EL (cell line): Measurements from ENCODE around the gene RAB43.
"Not testable (repeated sequence)": the region's sequence is repeated elsewhere in the genome, so short reads cannot be mapped to it uniquely, and the experiment has no call there.

Experiments used
- DNase-seq: peaks from one replicate; pipeline ENCODE4 v3.0.0-alpha.2; 2016

RAB43 gene

DNA sequence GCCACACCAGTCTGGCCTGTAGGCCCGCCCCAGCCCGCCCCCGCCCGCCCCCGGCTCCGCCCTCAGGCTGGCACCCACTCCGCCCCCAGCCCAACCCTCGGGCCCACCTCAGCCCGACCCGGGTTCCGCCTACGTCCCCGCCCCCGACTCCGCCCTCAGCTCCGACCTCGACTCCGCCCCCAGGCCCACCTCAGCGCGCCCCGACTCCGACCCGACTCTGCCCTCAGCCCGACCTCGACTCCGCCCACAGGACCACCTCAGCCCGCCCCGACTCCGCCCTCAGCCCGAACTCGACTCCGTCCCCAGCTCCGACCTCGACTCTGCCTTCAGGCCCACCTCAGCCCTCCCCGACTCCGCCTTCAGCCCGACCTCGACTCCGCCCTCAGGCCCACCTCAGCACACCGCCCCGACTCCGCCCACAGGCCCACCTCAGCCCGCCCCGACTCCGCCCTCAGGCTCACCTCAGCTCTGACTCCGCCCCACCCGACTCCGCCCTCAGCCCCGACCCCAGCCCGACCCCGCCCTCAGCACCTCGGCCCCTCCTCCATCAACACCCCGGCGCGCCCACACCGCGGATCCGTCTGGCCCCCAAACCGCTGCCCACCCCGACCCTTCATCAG lies at the start of gene RAB43:
RAB43 (minus strand) TSS at position 13 of the 620 bp plus-strand sequence. CDS start 315 bp downstream, outside the sequence.
- DNase-seq = peak; percentile 82

DNA sequence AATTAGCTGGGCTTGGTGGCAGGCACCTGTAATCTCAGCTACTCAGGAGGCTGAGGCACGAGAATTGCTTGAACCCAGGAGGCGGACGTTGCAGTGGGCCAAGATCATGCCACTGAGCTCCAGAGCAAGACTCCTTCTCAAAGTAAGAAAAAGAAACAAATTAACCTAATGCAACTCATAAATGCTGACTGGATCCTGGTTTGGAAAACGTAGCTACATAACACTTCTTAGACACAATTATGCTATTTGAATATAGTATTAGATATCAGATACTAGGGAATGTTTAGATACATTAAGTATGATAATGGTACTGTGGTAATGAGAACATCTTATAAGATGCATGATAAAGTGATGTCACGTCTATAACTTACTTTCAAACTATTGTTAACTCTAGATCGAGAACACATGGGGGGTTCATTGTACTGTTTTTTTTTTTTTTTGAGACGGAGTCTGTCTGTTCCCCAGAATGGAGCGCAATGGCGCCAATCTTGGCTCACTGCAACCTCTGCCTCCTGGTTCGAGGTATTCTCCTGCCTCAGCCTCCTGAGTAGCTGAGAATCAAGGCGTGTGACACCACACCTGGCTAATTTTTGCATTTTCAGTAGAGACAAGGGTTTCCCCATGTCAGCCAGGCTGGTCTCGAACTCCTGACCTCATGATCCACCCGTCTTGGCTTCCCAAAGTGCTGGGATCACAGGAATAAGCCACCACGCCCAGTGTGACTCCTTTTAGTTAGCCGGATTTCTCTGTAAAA lies 45.2 kb upstream of the RAB43 start:
- DNase-seq = no peak

DNA sequence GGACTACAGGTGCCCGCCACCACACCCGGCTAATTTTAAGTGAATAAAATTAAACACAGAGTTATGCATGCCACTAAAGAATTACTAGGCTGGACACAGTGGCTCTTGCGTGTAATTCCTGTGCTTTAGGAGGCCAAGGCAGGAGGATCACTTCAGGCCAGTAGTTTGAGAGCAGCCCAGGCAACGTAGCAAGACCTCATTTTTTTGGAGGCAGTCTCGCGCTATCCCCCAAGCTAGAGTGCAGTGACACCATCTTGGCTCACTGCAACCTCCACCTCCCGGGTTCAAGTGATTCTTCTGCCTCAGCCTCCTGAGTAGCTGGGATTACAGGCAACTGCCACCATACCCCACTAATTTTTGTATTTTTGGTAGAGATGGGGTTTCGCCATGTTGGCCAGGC lies 44.0 kb upstream of the RAB43 start:
- DNase-seq = not testable (repeated sequence)

DNA sequence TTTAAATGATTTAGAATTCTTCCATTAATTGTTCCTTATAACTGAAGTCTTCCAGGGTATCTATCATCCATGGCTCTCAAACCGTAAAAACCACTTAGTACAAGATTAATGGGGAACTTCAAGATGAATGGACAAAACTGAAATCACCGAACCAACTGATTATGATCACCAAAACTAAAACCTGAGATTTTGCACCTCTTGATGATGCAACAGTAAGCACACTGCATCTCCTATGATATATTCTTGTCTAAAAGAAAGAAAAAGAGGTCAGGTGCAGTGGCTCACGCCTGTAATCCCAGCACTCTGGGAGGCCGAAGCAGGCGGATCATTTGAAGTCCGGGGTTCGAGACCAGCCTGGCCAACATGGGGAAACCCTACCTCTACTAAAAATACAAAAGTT lies 42.9 kb upstream of the RAB43 start:
- no peak for DNase-seq

DNA sequence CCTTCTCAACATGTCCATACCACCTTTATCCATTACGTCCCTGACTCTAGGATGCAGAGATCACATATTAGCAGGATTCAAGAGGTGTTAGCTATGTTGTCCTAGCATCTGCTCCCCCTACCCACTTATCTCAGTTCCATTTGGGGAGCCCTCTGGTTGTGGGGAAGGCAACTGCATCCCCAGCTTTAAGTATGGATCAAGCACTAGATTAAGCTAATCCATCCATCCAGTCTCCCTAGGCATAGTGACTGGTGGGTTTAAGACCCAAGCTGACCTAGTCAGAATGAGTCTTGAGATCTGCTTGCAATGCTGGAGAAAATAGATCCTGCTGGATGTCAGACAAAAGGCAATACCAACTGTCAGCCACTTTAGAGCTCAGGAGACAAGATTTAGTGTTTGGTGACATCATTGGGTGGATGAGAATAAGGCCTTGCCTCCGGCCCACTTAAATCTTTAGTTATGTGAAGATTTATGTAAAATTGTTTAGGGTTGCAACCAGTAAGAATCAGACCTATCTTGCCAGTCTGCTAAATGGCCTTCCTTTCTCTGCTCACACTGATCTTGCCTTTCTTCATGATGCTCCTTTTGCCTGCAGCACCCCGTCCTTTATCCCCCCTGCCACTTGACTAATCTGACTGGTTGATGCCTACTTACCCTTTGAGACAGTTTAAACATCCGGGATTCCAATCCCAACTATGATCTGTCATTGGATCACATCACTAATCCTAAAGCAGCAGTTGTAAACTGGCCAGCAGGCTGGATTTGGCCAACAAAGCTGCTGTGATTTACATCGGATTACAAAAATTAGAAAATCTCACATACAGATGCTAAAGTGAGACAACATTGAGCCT lies 41.4 kb upstream of the RAB43 start:
- DNase-seq = peak; percentile 23

DNA sequence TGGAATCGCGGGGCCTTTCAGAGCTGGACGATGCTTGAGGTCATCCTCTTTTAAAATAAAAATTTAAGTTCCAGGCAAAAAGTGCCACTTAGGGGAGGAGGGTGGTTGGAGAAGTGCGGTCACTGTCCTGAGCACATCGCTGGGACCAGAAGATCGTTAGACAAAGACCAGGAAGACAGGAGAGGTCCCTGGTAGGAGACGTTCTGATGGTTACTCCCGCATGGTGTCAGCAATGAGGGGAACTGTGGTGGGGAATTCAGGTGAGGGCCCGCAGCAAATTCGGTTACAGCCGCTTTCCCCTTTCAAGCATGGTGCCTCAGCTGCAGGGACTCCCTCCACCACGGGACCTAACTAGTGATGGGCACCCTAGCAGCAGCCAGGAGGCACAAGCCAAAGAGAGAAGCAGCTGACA lies 40.3 kb upstream of the RAB43 start:
- peak; percentile 35 for DNase-seq

DNA sequence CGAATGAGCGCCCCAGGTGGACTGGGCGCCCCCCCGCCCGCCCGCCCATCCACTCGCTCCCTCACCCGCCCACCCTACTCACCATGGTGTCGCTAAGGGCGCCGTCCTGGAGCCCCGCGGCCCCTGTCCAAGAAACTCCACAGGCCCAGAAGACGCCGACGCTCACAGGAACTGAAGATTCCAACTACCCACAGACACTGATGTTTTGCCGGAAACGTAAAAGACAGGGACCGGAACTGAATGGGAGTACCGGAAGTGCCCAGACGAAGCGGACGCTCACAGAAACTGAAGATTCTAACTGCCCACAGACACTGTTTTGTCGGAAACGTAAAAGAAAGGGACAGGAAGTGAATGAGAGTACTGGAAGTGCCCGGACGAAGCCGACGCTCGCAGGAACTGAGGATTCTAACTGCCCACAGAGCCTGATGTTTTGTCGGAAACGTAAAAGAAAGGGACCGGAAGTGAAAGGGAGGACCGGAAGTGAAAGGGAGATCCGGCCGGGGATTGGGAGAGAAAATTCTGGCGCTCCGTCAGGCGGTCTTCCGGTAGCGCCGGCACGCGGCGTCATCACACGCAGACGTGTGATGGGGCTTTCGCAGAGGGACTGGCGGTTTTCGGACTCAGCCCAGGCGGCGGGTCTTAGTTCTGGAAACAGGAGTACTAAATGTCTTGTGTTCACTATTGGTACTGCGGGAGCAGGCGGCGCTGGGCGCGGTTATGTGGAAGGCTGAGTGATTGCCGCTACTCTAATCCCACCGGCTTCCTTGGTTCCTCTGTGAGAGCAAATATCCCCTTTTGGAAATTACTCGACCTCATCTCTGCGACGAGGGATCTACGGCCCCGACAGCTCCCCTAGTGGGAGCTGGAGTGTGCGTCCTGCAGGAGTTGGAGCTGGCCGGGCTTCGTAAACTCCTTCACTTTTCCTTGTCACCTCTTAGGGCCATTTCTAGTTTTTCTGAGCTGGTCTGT lies 39.6 kb upstream of the RAB43 start, which contains the start of gene ISY1:
ISY1 (minus strand) TSS at position 173 of the 969 bp plus-strand sequence; CDS start at position 85, 88 bp downstream.
- peak; percentile 97 for DNase-seq

DNA sequence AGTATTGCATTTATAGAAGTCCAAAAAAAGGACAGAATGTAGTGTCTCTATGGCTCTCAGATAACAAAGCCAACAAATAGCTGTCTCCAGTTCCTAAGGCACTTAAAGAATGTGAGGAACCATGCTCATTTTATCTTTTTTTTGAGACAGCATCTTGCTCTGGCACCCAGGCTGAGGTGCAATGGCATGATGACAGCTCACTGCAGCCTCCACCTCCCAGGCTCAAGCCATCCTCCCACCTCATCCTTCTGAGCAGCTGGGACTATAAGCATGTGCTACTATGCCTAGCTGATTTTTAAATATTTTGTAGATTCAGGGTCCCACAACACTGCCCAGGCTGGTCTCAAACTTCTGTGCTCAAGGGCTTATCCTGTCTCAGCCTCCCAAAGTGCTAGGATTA lies 23.2 kb upstream of the RAB43 start:
- DNase-seq = no peak

DNA sequence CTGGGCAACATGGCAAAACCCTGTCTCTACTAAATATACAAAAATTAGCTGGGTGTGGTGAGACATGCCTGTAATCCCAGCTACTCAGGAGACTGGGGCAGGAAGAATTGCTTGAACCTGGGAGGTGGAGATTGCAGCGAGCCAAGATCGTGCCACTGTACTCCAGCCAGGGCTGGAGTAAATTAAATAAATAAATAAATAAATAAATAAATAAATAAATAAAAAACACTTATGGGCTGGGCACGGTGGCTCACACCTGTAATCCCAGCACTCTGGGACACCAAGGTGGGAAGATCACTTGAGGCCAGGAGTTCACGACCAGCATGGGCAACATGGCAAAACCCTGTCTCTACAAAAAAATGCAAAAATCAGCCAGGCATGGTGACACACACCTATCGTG lies 19.4 kb upstream of the RAB43 start:
- not testable (repeated sequence) for DNase-seq

DNA sequence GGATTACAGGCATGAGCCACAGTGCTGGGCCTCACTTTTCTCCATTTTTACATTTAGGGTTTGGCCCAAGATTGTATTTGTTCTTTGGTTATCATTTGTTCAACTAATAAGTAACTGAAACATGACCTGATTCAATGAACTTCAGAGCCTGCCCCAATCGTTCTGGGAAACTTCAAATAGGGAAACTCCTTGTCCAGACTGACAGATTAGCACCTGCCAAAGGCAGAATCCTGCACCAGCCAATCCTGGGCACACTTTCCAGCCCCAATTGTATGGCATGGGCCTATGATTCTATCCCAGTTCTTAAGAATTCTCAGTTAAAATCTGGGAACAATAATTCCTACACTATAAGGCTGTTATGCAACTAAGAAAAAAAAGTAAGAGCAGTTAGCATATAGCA lies 18.3 kb upstream of the RAB43 start:
- DNase-seq = no peak

DNA sequence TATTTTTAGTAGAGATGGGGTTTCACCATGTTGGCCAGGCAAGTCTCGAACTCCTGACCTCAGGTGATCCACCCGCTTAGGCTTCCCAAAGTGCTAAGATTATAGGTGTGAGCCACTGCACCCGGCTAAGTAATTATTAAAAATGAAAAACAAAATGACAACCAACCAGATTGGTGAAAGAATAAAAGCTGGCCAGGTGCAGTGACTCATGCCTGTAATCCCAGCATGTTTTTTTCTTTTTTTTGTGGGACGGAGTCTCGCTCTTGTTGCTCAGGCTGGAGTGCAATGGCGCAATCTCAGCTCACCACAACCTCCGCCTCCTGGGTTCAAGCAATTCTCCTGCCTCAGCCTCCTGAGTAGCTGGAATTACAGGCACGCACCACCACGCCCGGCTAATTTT lies 14.7 kb upstream of the RAB43 start:
- DNase-seq = not testable (repeated sequence)

DNA sequence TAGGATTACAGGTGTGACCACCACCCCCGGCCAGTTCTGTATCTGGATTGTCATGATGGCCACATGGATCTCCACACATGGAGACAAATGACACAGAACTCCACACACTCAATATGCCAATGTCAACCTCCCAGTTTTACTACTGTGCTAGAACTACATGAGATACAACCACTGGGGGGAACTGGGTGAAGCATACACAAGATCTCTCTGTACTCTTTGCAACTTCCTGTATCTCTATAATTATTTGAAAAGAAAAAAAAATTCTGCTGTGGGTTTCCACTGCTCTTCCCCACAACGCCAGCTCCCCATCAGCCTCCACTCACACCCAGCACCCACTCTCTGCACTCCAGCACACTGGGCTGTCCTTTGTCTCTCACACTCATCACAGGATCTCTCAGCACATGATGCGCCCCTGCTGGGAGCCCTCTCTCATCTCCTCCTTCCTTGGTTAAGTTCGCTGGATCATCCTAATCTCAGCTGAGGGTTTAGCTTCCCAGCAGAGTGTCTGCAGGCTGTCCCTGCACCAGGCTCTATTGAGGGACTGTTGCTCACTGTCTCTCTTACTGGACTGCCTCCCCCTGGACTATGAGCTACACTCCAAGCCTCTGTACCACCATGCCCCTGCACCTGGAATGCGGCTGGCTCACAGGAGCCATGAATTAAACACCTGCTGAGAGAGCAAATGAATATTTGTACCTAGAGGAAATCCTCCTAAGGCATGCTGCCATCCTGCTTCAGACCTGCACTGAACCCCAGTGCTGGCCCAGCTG lies 10.7 kb upstream of the RAB43 start:
- no peak for DNase-seq

DNA sequence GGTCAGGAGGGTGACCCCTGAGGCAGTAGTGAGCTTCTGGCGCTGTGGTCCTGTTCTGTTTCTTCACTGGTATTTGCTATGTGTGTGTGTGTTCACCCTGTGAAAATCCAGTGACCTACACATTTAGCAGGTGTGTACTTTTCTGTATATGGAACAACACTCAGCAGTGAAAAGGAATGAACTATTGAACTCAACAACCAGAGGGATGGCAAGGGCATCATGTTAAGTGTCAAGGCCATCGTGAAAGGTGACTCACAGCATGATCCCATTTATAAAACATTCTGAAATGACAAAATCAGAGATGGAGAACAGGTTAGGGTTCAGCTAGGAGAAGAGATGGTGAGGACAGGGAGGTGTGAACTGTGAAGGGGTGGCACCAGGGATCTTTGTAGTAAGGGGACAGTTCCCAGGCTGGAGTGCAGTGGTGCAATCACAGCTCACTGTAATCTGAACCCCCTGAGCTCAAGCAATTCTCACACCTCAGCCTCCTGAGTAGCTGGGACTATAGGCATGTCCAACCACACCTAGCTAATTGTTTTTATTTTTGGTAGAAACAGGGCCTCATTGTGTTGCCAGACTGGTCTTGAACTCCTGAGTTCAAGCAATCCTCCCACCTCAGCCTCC lies 10.0 kb upstream of the RAB43 start:
- no peak for DNase-seq

DNA sequence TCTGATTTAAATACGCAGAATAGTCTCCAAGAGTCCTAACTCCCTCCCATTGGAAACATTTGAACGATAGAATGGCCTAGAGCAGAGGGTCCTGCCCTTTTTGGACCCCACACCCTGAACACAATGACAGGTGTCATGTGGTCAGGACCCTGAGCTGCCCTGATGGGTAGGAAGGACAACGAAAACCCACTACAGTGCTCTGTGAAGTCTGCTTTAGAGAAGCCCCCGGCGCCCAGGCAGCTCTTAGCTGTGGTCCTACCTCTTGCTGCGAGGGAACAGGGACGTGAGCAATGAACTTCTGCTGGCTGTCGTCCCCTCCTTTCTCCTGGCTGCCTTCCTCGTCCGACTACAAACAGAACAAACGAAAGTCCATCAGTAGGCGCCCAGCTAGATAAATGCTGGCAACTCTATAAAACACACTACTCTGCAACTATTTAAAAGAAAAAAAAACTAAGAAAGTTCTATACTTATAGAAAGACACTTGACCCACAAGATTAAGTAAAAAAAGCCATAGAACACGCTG lies 8.7 kb upstream of the RAB43 start:
- no peak for DNase-seq

DNA sequence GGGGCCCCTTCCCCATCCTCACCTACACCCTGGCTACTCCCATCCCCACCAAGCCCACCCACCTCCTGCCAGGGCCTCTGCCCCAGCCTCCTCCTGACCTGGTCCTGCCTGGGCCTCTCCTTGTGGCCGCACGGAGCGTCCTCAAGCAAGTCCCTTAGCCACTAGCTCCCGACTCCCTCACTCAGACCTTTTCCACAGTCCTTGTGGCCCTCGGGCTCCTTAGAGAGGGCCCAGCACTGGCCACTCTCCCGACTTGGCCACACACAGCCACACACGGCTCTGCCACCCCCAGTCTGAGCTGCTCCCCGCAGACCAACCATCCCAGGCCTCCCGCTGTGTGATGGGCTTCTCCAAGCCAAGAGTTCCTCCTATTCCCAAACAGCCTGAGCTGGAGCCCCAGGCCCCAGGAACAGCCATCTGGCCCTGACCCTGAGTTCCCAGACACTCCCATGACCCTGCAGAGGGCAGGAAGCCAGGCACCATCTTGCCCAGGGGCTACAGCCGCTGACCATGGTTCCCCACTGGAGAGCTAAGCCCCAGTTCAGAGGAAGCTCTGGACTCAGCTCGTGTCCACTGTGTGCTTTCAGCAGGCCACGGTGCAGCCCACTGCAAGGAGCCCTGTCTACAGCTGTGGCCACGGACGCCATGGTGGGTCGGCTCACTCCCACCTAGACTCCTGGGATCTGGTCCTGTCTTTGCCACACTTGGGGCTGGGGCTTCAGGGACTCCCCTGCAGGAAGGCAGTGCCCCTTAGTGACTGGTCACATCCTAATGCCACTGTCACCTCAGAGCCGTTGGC lies 7.0 kb upstream of the RAB43 start:
- DNase-seq = no peak

DNA sequence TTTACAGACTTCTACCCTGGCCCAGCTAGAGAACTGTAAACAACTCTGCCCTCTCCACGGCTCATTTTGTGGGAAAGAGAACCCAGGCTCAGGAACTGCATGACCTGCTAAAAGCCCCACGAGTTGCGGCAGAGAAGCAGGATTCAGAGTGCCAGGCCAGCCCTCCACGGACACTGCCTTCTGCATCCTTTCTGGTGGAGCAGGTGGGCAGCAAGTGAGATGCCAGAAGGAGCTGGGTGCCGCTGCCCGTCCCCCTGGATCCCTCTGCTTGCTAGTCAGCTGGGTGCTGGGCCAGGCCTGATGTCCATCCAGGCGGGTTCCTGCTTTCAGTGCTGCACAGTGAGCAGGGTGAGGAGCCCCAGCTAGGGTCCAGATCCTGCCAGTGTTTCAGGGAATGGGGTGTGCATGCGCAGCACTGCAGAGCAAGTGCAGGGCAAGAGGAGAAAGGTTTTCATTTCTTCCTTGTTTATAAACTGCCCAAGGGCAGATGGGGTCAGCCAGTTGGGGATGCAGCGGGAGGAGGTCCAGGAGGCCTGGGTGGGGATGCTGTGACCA lies 5.2 kb upstream of the RAB43 start:
- DNase-seq = no peak

DNA sequence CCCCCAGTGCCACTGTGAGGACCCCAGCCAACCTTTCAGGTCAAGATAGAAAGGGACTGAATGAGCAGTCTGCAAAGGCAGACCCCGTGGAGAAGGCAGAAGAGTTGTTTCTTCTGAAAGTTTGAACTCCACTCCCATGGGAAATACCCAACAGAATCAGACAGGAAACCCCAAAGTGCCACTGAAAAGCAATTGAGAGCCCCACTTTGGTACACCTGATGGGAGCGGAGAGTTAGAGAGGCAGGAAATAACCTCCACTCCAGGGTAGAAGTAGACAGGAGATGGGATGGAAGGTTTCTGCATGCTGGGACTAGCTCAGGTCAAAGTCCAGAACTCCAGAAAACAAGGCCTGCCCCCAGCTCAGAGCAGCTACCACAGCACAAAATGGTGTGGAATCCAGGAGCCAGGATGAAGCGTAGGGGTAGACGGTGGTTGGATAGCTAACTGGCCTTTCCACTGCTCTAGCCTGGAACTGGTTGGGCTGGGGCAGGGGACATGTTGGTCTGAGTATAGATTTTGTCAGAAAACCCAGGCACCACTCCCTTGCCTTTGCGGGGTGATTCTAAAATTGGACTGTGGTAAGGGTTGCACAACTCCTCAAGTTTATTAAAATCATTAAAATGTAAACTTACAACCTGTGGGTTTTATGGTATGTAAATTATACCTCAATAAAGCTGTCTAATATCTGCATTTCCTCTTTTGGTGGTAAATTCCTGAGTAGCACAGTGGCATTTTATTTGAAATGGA lies 1.9 kb upstream of the RAB43 start:
- DNase-seq = peak; percentile 26

DNA sequence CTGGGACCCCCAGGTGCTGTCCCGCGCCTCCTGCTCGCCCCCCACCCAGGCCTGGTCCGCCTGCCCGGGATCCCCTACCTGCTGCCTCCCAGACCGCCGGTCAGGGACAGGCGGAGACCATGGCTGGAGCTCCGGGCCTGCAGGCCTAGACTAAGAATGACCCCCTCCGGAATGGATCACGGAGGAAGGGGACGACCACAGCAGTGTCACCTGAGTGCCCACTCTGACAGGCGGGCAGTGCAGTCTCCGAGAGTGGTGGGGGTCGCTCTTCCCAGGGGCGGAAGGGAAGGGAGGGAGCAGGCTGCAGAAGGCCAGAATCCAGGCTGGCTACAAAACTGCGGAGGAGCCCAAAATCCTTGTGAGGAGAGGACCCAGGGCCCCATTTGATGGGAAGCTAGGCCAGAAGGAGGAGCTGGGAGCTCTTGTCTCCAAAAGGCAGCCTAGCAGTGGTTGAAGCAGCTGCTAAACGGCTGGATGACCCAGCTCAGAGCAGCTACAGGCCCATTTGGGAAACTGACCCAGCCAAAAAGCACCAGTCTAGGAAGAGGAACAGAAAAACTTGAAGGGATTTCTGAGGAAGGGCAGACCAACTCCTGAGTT lies 908 bp upstream of the RAB43 start:
- peak; percentile 15 for DNase-seq
